OCI-LY1 (cell line): ENCODE data around the gene PDCL2.
"Not testable (repeated sequence)": the region's sequence is repeated elsewhere in the genome, so short reads cannot be mapped to it uniquely, and the experiment has no call there.

ENCODE experiments used
- H2AFZ ChIP-seq: fragments of 200-600 bp; sonication (generic), shearing (Covaris generic); 2 replicates; pipeline ENCODE4 v1.6.0; 2014; ENCODE audit warnings: antibody characterized with exemption, mild to moderate bottlenecking, low read length
- H3F3A ChIP-seq: fragments of 200-600 bp; sonication (generic), shearing (Covaris generic); 2 replicates; pipeline ENCODE4 v1.6.0; 2014; ENCODE audit warnings: mild to moderate bottlenecking, antibody characterized with exemption, low read length, moderate library complexity; ENCODE audit not compliant: insufficient read depth
- H3K27ac ChIP-seq: fragments of 200-600 bp; sonication (generic); 2 replicates; pipeline ENCODE4 v1.5.1; 2014; ENCODE audit warnings: low read length, mixed run types, mild to moderate bottlenecking, low read depth; ENCODE audit not compliant: poor library complexity, severe bottlenecking
- H3K27me3 ChIP-seq: fragments of 200-600 bp; sonication (generic); 2 replicates; pipeline ENCODE4 v1.6.0; 2014; ENCODE audit warnings: antibody characterized with exemption, mild to moderate bottlenecking, low read length, moderate library complexity; ENCODE audit not compliant: insufficient read depth
- H3K36me3 ChIP-seq: fragments of 200-600 bp; sonication (generic); 2 replicates; pipeline ENCODE4 v1.6.1; 2014; ENCODE audit warnings: mild to moderate bottlenecking, antibody characterized with exemption, low read length, moderate library complexity, mixed read lengths; ENCODE audit not compliant: insufficient read depth
- H3K4me1 ChIP-seq: fragments of 200-600 bp; sonication (generic); 2 replicates; pipeline ENCODE4 v1.5.1; 2014; ENCODE audit warnings: mild to moderate bottlenecking, low read length, moderate library complexity; ENCODE audit not compliant: insufficient read depth, severe bottlenecking
- H3K4me2 ChIP-seq: fragments of 200-600 bp; sonication (generic), shearing (Covaris generic); 2 replicates; pipeline ENCODE4 v1.6.1; 2014; ENCODE audit warnings: low read length
- H3K4me3 ChIP-seq: fragments of 200-600 bp; sonication (generic); 2 replicates; pipeline ENCODE4 v1.5.1; 2014; ENCODE audit warnings: low read length, low read depth, mild to moderate bottlenecking, mixed read lengths; ENCODE audit not compliant: poor library complexity, severe bottlenecking
- H3K79me2 ChIP-seq: fragments of 200-600 bp; shearing (Covaris generic); 2 replicates; pipeline ENCODE4 v1.6.1; 2016; ENCODE audit warnings: mixed run types, low read length, mixed read lengths; ENCODE audit not compliant: insufficient read depth
- H3K9ac ChIP-seq: fragments of 200-600 bp; sonication (generic), shearing (Covaris generic); 2 replicates; pipeline ENCODE4 v1.6.1; 2014; ENCODE audit warnings: mild to moderate bottlenecking, low read length, mixed read lengths
- H3K9me2 ChIP-seq: fragments of 200-600 bp; sonication (generic), shearing (Covaris generic); 2 replicates; pipeline ENCODE4 v1.6.1; 2014; ENCODE audit warnings: low read depth, mild to moderate bottlenecking, low read length, mixed read lengths
- H3K9me3 ChIP-seq: fragments of 200-600 bp; shearing (Covaris generic); 2 replicates; pipeline ENCODE4 v1.6.1; 2014; ENCODE audit warnings: low read length, mixed read lengths
- H4K20me1 ChIP-seq: fragments of 200-600 bp; sonication (generic), shearing (Covaris generic); 2 replicates; pipeline ENCODE4 v1.6.0; 2016; ENCODE audit warnings: mild to moderate bottlenecking, low read length; ENCODE audit not compliant: insufficient read depth
- EZH2 ChIP-seq: fragments of 200-600 bp; sonication (generic), shearing (Covaris generic); IDR thresholded peaks from 2 replicates; pipeline ENCODE4 v1.8.0; 2017; ENCODE audit warnings: borderline replicate concordance, mixed run types, mild to moderate bottlenecking, antibody characterized with exemption, low read length, moderate library complexity, mixed read lengths
- TF ChIP-seq, protein P1 (sequence below): fragments of 200-600 bp; sonication (generic), shearing (Covaris generic); IDR thresholded peaks from 2 replicates; pipeline ENCODE4 v1.5.1; 2017; ENCODE audit warnings: mild to moderate bottlenecking, antibody characterized with exemption, low read length, moderate library complexity, mixed read lengths

The PDCL2 gene

DNA sequence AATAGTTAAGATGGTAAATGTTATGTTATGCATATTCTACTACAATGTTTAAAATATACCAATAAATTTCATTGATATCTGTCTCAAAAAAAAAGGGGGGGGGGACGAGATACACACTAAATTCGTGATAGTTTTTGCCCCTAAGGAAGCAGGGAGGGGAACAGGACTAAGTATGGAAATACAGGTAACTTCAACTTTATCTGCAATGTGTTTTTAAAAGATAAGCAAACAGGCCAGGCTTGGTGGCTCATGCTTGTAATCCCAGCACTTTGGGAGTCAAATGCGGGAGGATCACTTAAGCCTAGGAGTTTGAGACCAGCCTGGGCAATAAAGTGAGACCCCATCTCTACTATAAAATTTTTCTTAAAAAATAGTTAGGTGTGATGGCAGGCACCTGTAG is 31.9 kb downstream of the PDCL2 start:
- no peaks in the 10 kb centered on the region for H3K4me1 ChIP-seq
- no peaks in the 10 kb centered on the region for H4K20me1 ChIP-seq
- H3K4me3 ChIP-seq: no peak overlapping the region
- H3K4me2 ChIP-seq: no peak overlapping the region
- H3K9me2 ChIP-seq: no peaks in the 10 kb centered on the region
- no peak overlapping the region for H2AFZ ChIP-seq
- H3K79me2 ChIP-seq: no peaks in the 10 kb centered on the region
- H3K27ac ChIP-seq: no peak overlapping the region
- no peaks in the 10 kb centered on the region for H3K36me3 ChIP-seq
- H3K27me3 ChIP-seq: no peaks in the 10 kb centered on the region
- H3K9me3 ChIP-seq: no peaks in the 10 kb centered on the region
- no peak overlapping the region for H3K9ac ChIP-seq
- no peaks in the 10 kb centered on the region for H3F3A ChIP-seq
- TF ChIP-seq, protein P1, sequence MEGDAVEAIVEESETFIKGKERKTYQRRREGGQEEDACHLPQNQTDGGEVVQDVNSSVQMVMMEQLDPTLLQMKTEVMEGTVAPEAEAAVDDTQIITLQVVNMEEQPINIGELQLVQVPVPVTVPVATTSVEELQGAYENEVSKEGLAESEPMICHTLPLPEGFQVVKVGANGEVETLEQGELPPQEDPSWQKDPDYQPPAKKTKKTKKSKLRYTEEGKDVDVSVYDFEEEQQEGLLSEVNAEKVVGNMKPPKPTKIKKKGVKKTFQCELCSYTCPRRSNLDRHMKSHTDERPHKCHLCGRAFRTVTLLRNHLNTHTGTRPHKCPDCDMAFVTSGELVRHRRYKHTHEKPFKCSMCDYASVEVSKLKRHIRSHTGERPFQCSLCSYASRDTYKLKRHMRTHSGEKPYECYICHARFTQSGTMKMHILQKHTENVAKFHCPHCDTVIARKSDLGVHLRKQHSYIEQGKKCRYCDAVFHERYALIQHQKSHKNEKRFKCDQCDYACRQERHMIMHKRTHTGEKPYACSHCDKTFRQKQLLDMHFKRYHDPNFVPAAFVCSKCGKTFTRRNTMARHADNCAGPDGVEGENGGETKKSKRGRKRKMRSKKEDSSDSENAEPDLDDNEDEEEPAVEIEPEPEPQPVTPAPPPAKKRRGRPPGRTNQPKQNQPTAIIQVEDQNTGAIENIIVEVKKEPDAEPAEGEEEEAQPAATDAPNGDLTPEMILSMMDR: no peak
- no peak for TF ChIP-seq EZH2

DNA sequence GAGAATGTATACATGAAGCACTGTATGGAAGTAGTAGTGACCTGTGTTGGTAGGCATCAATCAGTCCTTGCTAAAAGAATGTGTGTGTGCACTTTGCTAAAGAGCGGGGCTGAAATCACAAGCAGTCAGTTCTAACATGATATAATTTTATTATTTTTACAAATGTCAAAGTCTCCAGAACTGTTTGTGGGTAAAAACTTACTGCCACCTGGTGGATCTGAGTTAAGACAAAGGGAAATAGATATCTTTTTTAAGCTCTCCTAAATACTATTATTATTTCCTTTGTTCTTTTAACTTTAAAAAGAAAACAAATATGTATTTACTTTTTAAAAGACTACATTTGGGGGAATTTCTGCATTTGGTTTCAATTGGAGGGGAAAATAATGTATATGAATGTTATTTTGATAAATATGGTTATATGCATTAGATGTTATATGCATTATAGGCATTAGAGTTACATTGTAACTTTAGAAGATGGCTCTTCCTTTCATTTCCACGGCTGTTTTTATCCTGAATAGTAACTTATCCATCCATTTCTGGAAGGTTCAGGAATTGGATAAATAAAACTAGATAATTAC is 37.5 kb downstream of the PDCL2 start:
- Histone ChIP-seq H3K27me3 (no peaks in the 10 kb centered on the region), H3K4me3 (no peak overlapping the region), H4K20me1 (no peaks in the 10 kb centered on the region), H3K9ac (no peak overlapping the region), H3K27ac (no peak overlapping the region), H2AFZ (no peak overlapping the region), H3K9me2 (no peaks in the 10 kb centered on the region), H3K4me1 (peaks cover 5% of the 10 kb centered on the region), H3K9me3 (no peaks in the 10 kb centered on the region), H3F3A (no peaks in the 10 kb centered on the region), H3K4me2 (no peak overlapping the region), H3K36me3 (no peaks in the 10 kb centered on the region), H3K79me2 (no peaks in the 10 kb centered on the region)
- TF ChIP-seq, protein P1: peak; percentile 45; the same call in 1 of the 2 replicates
- no peak for TF ChIP-seq EZH2

DNA sequence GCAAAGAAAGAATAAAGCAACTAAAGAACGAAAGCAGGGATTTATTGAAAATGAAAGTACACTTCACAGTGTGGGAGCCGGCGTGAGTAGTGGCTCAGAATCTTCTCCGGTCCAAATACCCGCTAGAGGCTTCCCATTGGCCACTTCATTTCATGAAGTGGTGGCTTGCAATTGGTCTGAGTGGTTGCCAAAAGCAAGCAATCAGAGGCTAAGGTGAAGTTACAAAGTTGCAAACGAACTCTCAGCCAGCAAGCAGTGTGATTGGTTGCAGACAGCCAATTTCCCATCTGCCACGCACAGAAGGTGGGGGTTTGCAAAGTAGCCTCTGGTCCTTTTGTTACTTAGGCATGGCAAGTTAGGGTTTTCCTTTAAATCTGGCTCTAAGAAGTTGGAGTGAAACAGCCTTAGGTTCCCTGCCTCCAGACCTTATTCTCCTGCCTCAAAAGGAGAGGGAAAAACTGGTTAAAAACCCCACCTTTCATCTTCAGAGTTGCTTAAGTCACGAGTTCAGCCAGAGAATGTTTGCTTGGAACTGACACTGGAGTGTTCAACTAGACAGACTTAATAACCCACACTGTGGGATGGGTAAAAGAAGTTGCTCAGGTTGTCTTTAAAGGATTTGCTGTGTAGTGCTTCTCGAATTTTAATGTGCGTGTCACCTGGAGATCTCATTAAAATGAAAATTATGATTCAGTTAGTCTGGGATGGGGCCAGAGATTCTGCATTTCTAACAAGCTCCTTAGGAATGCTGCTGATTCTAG is 38.4 kb downstream of the PDCL2 start:
- no peak overlapping the region for H2AFZ ChIP-seq

DNA sequence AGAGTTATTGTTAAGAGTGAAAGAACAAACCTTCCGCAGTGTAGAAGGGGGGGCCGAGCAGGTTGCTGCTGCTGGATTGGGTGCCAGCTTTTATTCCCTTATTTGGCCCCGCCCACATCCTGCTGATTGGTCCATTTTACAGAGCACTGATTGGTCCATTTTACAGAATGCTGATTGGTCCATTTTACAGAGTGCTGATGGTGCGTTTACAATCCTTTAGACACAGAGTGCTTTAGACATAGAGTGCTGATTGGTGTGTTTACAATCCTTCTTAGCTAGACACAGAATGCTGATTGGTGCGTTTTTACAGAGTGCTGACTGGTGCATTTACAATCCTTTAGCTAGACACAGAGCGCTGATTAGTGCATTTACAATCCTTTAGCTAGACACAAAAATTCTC is 40.1 kb downstream of the PDCL2 start:
- H3K27me3 ChIP-seq, H3K4me3 ChIP-seq, H3K9me3 ChIP-seq, H3K9me2 ChIP-seq, H3K9ac ChIP-seq, H3F3A ChIP-seq, H3K27ac ChIP-seq, H3K4me2 ChIP-seq, H4K20me1 ChIP-seq, H2AFZ ChIP-seq, H3K79me2 ChIP-seq, H3K36me3 ChIP-seq: not testable (repeated sequence)
- H3K4me1 ChIP-seq: peaks cover 14% of the 10 kb centered on the region

More for the DNA sequence above, 38.4 kb downstream of the PDCL2 start:
- no peaks in the 10 kb centered on the region for H3K9me2 ChIP-seq
- H3K9ac ChIP-seq: no peak overlapping the region
- H3K27me3 ChIP-seq: no peaks in the 10 kb centered on the region
- H3K27ac ChIP-seq: no peak overlapping the region
- H3K36me3 ChIP-seq: no peaks in the 10 kb centered on the region
- peak overlapping the region; percentile 33 for H3K4me2 ChIP-seq
- H3K79me2 ChIP-seq: no peaks in the 10 kb centered on the region
- TF ChIP-seq, protein P1: no peak
- no peak for TF ChIP-seq EZH2
- peak overlapping the region; percentile 22 for H3K4me3 ChIP-seq
- H3K4me1 ChIP-seq: peaks cover 5% of the 10 kb centered on the region
- H4K20me1 ChIP-seq: no peaks in the 10 kb centered on the region
- H3F3A ChIP-seq: no peaks in the 10 kb centered on the region
- H3K9me3 ChIP-seq: no peaks in the 10 kb centered on the region
